Lower leg skin (tissue), 4 donors: ENCODE results near the gene SYT4. TPM values are rescaled to one million over a fixed set of nuclear protein-coding genes. Genes with fewer than 3 reads are reported as not detected.

Experiments
- DNase-seq, 2 donors: peaks; one replicate each; pipeline ENCODE4 v3.0.0-alpha.2; 2019; ENCODE audit warnings: low spot score in 2 of 2
- H3K4me3 ChIP-seq: fragments of 200-600 bp; sonication (generic); 2 replicates; pipeline ENCODE4 v1.5.1; 2017; ENCODE audit warnings: mild to moderate bottlenecking, low read depth; ENCODE audit not compliant: poor library complexity, severe bottlenecking
- CTCF ChIP-seq, 3 donors: fragments of 450-650 bp; IDR thresholded peaks; one replicate each; pipeline ENCODE4 v1.5.1; 2016; ENCODE audit warnings: antibody characterized with exemption in 3 of 3, mild to moderate bottlenecking in 3 of 3, moderate library complexity in 2 of 3
- POLR2A ChIP-seq, 2 donors: fragments of 450-650 bp; IDR thresholded peaks; one replicate each; pipeline ENCODE4 v1.6.1; 2016 to 2017; ENCODE audit warnings: antibody characterized with exemption in 2 of 2, mild to moderate bottlenecking in 1 of 2, moderate library complexity in 1 of 2
- WGBS, 2 donors: methylation state at CpG; one replicate each; pipeline ENCODE4 v1.1.5; 2018; 5-methylcytosine and 5-hydroxymethylcytosine counted together
- intact Hi-C: fragments of 100-400 bp; cut with DNase I; formaldehyde crosslinking; loops from one replicate; pipeline ENCODE4 v1.15.0; 2023; ENCODE audit warnings: low total_unique reads
- total RNA-seq, 4 donors: library from RNA; depleted of rRNA; stranded (reverse); fragments of >200 nt; gene quantifications; one replicate each; pipeline ENCODE4 v1.1.0, GENCODE V29; 2016

Gene SYT4
- total RNA-seq, 4 donors from 2014 or later = not detected

GRCh38 chr18:43248610-43249249 lies 28.6 kb downstream of the SYT4 start:
- TF ChIP-seq POLR2A (IDR thresholded peaks at IDR 0.05) (no peak), CTCF (IDR thresholded peaks at IDR 0.05) (no peak)
- intact Hi-C loops = no loop called here
- no peak overlapping the region for H3K4me3 ChIP-seq
- WGBS, 2 donors = 93 to 100% methylated on average over 1 of the region's 1 CpG
- DNase-seq = no peak

- intact Hi-C loops = no loop called here
- no peak for DNase-seq
- H3K4me3 ChIP-seq = no peak overlapping the region
- WGBS, 2 donors = 79 to 93% methylated on average over 1 of the region's 1 CpG
- TF ChIP-seq CTCF (IDR thresholded peaks at IDR 0.05) = no peak
- TF ChIP-seq POLR2A (IDR thresholded peaks at IDR 0.05) = no peak
Measured at GRCh38 chr18:43247944-43248343, 29.3 kb downstream of the SYT4 start.

GRCh38 chr18:43238429-43238828 lies 38.9 kb downstream of the SYT4 start:
- DNase-seq = no peak
- intact Hi-C loops = no loop called here
- 67 to 78% methylated on average over 2 of the region's 2 CpGs for WGBS, 2 donors
- no peak for TF ChIP-seq POLR2A (IDR thresholded peaks at IDR 0.05)
- TF ChIP-seq CTCF (IDR thresholded peaks at IDR 0.05) = no peak
- no peak overlapping the region for H3K4me3 ChIP-seq

GRCh38 chr18:43236921-43237320 lies 40.4 kb downstream of the SYT4 start:
- DNase-seq = no peak
- WGBS, 2 donors = 66 to 79% methylated on average over 2 of the region's 2 CpGs
- H3K4me3 ChIP-seq = no peak overlapping the region
- TF ChIP-seq CTCF (IDR thresholded peaks at IDR 0.05) = no peak
- intact Hi-C loops = no loop called here

- no peak overlapping the region for H3K4me3 ChIP-seq
- no peak for DNase-seq
- TF ChIP-seq POLR2A (IDR thresholded peaks at IDR 0.05) (no peak), CTCF (IDR thresholded peaks at IDR 0.05) (no peak)
- 90 to 95% methylated on average over 2 of the region's 2 CpGs for WGBS, 2 donors
- intact Hi-C loops = no loop called here
Measured at GRCh38 chr18:43234889-43235288, 42.4 kb downstream of the SYT4 start.

GRCh38 chr18:43222501-43222900 lies 54.8 kb downstream of the SYT4 start:
- TF ChIP-seq CTCF (IDR thresholded peaks at IDR 0.05) (no peak), POLR2A (IDR thresholded peaks at IDR 0.05) (no peak)
- intact Hi-C loops = no loop called here
- DNase-seq = no peak
- no peak overlapping the region for H3K4me3 ChIP-seq
- WGBS, 2 donors = 85 to 86% methylated on average over 2 of the region's 2 CpGs
